Measurements from ENCODE around the gene TFPI.

- TF ChIP-seq EZH2phosphoT487 (conservative IDR thresholded peaks at IDR 0.05; ENCODE audit: low read length) = no peak
- TF ChIP-seq CTCF (IDR thresholded peaks at IDR 0.05; ENCODE audit: insufficient read depth, low read length, poor library complexity, severe bottlenecking) = no peak
Measured at GRCh38 chr2:187520121-187520624, 34.1 kb downstream of the TFPI start.

Measured in SU-DHL-6 (cell line).